CD8-positive, alpha-beta memory T cell (primary cell): ENCODE measurements around the gene WNT7A. TPM values are rescaled to one million over a fixed set of nuclear protein-coding genes. Genes with fewer than 3 reads are reported as not detected.

Experiments used
- CTCF ChIA-PET: fragments of 350-600 bp; sonication (Branson Sonifier 250); formaldehyde crosslinking; loops from one replicate; lab custom pipeline; 2021; ENCODE audit warnings: antibody characterized with exemption; lab: Charles Lee
- POLR2A ChIA-PET: fragments of 350-600 bp; sonication (Branson Sonifier 250); formaldehyde crosslinking; loops from one replicate; lab custom pipeline; 2021; ENCODE audit warnings: antibody characterized with exemption; lab: Charles Lee
- DNase-seq, 5 donors: peaks; one replicate each; pipeline versions ENCODE4 v3.0.0 to v3.0.0-alpha.2; 2020 to 2022; ENCODE audit warnings: mixed read lengths in 1 of 5
- H3K27ac ChIP-seq: one replicate; pipeline ENCODE4 v1.7.0; 2013; ENCODE audit warnings: low read depth, mild to moderate bottlenecking, low read length, moderate library complexity
- H3K27me3 ChIP-seq: 2 replicates; pipeline ENCODE4 v1.7.0; 2013; ENCODE audit warnings: low read length, mild to moderate bottlenecking; ENCODE audit not compliant: insufficient read depth, poor library complexity, severe bottlenecking
- H3K36me3 ChIP-seq: 2 replicates; pipeline ENCODE4 v1.7.0; 2013; ENCODE audit warnings: mild to moderate bottlenecking, low read length, moderate library complexity; ENCODE audit not compliant: insufficient read depth
- H3K4me1 ChIP-seq: 2 replicates; pipeline ENCODE4 v1.7.0; 2013; ENCODE audit warnings: mild to moderate bottlenecking, low read length, moderate library complexity; ENCODE audit not compliant: insufficient read depth
- H3K4me3 ChIP-seq: 2 replicates; pipeline ENCODE4 v1.7.0; 2013; ENCODE audit warnings: mild to moderate bottlenecking, low read length
- H3K9me3 ChIP-seq: 2 replicates; pipeline ENCODE4 v1.7.0; 2013; ENCODE audit warnings: mild to moderate bottlenecking, low read length
- H3K27ac Mint-ChIP-seq, 8 donors: one replicate each; pipeline ENCODE4 v1.8.0; 2020 to 2021; ENCODE audit warnings: mixed read lengths in 8 of 8, mild to moderate bottlenecking in 6 of 8, inconsistent platforms in 3 of 8, moderate library complexity in 3 of 8
- H3K27me3 Mint-ChIP-seq, 2 donors: one replicate each; pipeline ENCODE4 v1.8.0; 2020 to 2021; ENCODE audit warnings: mixed read lengths in 2 of 2, mild to moderate bottlenecking in 1 of 2, moderate library complexity in 1 of 2
- H3K36me3 Mint-ChIP-seq, 3 donors: one replicate each; pipeline ENCODE4 v1.8.0; 2020 to 2021; ENCODE audit warnings: mixed read lengths in 3 of 3, inconsistent platforms in 1 of 3, mild to moderate bottlenecking in 1 of 3
- H3K4me1 Mint-ChIP-seq, 3 donors: one replicate each; pipeline ENCODE4 v1.8.0; 2020 to 2021; ENCODE audit warnings: mixed read lengths in 3 of 3, inconsistent platforms in 1 of 3, mild to moderate bottlenecking in 1 of 3
- H3K4me3 Mint-ChIP-seq, 7 donors: one replicate each; pipeline ENCODE4 v1.8.0; 2020 to 2021; ENCODE audit warnings: mixed read lengths in 7 of 7, mild to moderate bottlenecking in 6 of 7, moderate library complexity in 4 of 7, inconsistent platforms in 2 of 7
- H3K9me3 Mint-ChIP-seq, 5 donors: one replicate each; pipeline ENCODE4 v1.8.0; 2020 to 2022; ENCODE audit warnings: mixed read lengths in 5 of 5, mild to moderate bottlenecking in 3 of 5, moderate library complexity in 2 of 5, inconsistent platforms in 1 of 5
- polyA plus RNA-seq: library from polyadenylated mRNA; unstranded; fragments of 300-500 nt; fragmentation: Illumina TruSeq; gene quantifications from one replicate; pipeline ENCODE4 v1.2.3, GENCODE V29; 2021
- total RNA-seq, 2 experiments: library from RNA; stranded (reverse); gene quantifications; one replicate each; pipeline ENCODE4 v1.2.3, GENCODE V29; 2021

WNT7A gene
- total and polyA plus RNA-seq, 3 experiments from 2014 or later: 0.31 to 1.5 (median 0.38) TPM

DNA sequence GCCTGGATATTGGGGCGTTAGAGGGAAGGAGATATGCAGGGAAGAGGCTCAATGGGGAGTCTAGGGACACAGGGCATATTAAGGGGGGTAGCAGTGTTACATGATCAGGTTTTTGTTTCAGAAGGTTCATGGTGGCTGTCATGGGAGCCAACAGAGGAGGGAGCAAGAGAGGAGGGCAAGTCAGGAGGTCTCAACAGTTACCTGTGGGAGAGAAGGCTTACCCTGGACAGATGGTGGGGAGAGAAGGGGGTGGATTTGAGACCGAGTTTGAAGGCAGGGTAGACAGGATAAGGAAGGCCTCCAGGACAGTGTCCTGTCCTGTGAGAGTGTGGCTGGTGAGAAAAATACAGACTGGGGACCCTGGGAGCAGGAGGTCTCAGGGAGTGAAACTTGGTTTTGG is 3.8 kb upstream of the WNT7A start:
- Histone ChIP-seq H3K27ac (no peak overlapping the region), H3K9me3 (no peaks in the 10 kb centered on the region), H3K4me3 (no peak overlapping the region), H3K36me3 (no peaks in the 10 kb centered on the region), H3K4me1 (peaks cover 10% of the 10 kb centered on the region), H3K27me3 (peaks cover 20% of the 10 kb centered on the region)
- Mint-ChIP-seq H3K9me3 (no peaks in the 10 kb centered on the region), H3K27ac (no peak overlapping the region), H3K27me3 (peaks cover 28 to 39% of the 10 kb centered on the region in 2 donors), H3K36me3 (peaks cover 0 to 4% (median 0%) of the 10 kb centered on the region in 3 donors), H3K4me3 (no peak overlapping the region), H3K4me1 (peaks cover 5 to 12% (median 5%) of the 10 kb centered on the region in 3 donors)
- ChIA-PET CTCF (interaction anchor here (3.6 to 16.5 kb wide), 2 partner anchors 12 to 230 kb away, joined by 22 to 315 read pairs; no protein-coding TSS in a partner anchor), POLR2A (no interaction called here)
- no peak for DNase-seq

DNA sequence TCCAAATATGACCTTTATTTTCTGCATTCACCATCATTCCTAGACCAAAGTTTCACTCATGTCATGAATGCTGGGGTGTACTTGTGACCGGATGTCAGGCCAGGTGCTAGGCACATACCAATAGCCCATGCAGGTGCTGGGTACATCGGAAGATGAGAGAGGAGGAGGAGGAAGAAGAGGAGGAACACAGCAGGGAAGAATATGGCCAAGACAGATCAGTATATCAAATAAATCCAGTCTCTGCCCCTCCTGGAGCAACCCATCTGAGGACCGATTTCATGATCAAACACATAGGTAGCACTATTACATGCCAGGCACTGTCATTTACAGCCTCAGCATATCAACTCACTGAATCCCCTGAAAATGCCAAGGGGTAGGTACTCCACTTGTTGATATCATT is 3.0 kb upstream of the WNT7A start:
- Mint-ChIP-seq H3K27me3 (peaks cover 32 to 42% of the 10 kb centered on the region in 2 donors), H3K36me3 (peaks cover 0 to 4% (median 0%) of the 10 kb centered on the region in 3 donors), H3K4me3 (no peak overlapping the region), H3K27ac (peak overlapping the region in 1 of 8 donors; percentile 67), H3K4me1 (peaks cover 8 to 19% (median 9%) of the 10 kb centered on the region in 3 donors), H3K9me3 (no peaks in the 10 kb centered on the region)
- Histone ChIP-seq H3K4me3 (no peak overlapping the region), H3K4me1 (peaks cover 10% of the 10 kb centered on the region), H3K9me3 (no peaks in the 10 kb centered on the region), H3K36me3 (no peaks in the 10 kb centered on the region), H3K27ac (no peak overlapping the region), H3K27me3 (peaks cover 20% of the 10 kb centered on the region)
- no peak for DNase-seq
- POLR2A ChIA-PET: no interaction called here
- CTCF ChIA-PET: interaction anchor here (1.0 to 16.5 kb wide), 2 partner anchors 13 to 229 kb away, joined by 3 to 315 read pairs; no protein-coding TSS in a partner anchor

DNA sequence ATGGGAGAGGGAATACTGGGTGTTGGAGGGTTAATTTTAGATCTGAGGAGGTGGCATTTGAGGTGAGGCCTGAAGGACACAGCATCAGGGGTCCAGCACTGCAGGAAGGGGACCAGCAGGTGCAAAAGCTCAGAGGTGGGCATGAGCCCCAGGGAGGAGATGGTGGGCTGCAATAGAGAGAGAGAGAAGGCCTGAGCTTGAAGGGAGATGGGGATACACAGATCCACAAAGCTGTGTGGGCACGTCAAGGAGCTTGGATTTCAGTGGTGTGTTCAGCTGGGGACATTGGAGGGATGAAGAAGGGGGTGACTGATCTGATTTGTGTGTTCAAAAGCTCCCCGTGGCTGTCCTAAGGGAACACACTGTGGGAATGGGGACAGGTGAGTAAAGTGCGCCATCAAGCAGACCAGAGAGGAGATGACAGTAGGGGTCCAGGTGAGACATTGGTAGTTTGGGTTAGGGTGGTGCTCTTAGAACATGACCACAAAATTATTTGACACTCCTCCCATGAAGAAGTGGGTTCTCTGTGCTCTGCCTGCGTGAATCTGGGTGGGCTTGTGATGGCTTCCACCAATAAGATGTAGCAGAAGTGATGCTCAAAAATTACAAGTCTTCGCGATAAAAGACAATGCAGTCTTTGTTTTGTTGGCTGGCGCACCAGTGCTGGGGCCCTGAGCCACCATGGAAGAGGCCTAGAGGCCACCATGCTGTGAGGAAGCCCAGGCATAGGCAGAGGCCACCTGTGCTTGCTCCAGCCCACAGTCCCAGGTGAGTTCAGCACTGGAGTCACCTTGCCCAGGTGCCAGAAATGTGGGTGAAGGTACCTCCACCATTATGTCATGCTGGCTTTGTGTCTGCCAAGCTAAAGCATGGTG is 1.9 kb upstream of the WNT7A start:
- no peak overlapping the region for H3K27ac ChIP-seq
- no peaks in the 10 kb centered on the region for H3K36me3 ChIP-seq
- H3K27me3 ChIP-seq: peaks cover 20% of the 10 kb centered on the region
- POLR2A ChIA-PET: interaction anchor here (1.4 kb wide), 1 partner anchor 224 kb away, joined by 5 read pairs; no protein-coding TSS in a partner anchor
- Mint-ChIP-seq H3K9me3 (no peaks in the 10 kb centered on the region), H3K4me1 (peaks cover 9 to 26% (median 11%) of the 10 kb centered on the region in 3 donors), H3K36me3 (peaks cover 0 to 4% (median 0%) of the 10 kb centered on the region in 3 donors), H3K4me3 (peak overlapping the region in 6 of 7 donors; percentile 22 to 77 (median 46)), H3K27ac (peak overlapping the region in 1 of 8 donors; percentile 9), H3K27me3 (peaks cover 40 to 53% of the 10 kb centered on the region in 2 donors)
- H3K9me3 ChIP-seq: no peaks in the 10 kb centered on the region
- CTCF ChIA-PET: interaction anchor here (0.9 to 16.5 kb wide), 11 partner anchors 10 to 228 kb away, joined by 3 to 315 read pairs (median 5); no protein-coding TSS in a partner anchor
- peaks cover 10% of the 10 kb centered on the region for H3K4me1 ChIP-seq
- no peak overlapping the region for H3K4me3 ChIP-seq
- no peak for DNase-seq

DNA sequence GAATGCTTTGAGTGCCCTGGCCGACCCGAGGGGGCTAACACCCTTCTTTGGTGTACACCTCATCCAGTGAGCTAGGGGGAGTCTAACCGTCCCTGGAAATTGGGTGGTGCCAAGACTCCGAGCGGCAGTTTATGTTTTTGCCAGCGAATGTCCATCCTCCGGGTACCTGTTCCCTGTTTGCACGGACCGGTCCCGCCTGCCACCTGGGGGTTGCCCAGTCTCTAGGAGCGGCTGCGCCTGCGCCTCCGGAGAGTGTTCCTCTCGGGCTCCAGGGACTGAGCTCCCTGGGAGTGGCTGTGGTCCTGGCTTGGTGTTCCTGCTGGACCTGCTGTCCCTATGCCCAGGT is 913 bp upstream of the WNT7A start:
- H3K27me3 Mint-ChIP-seq: peaks cover 40 to 59% of the 10 kb centered on the region in 2 donors
- peaks cover 9 to 30% (median 11%) of the 10 kb centered on the region in 3 donors for H3K4me1 Mint-ChIP-seq
- no peak for DNase-seq
- peak overlapping the region; percentile 57 for H3K4me3 ChIP-seq
- ChIA-PET CTCF (interaction anchor here (0.9 to 16.5 kb wide), 14 partner anchors 10 to 384 kb away, joined by 3 to 315 read pairs (median 4); no protein-coding TSS in a partner anchor), POLR2A (interaction anchor here (0.6 to 1.4 kb wide), 4 partner anchors 10 to 223 kb away, joined by 3 to 7 read pairs (median 4); no protein-coding TSS in a partner anchor)
- H3K4me1 ChIP-seq: peaks cover 10% of the 10 kb centered on the region
- H3K9me3 ChIP-seq: no peaks in the 10 kb centered on the region
- H3K4me3 Mint-ChIP-seq: peak overlapping the region in 5 of 7 donors; percentile 22 to 71 (median 57)
- H3K36me3 Mint-ChIP-seq: peaks cover 0 to 4% (median 0%) of the 10 kb centered on the region in 3 donors
- H3K27ac ChIP-seq: no peak overlapping the region
- peaks cover 20% of the 10 kb centered on the region for H3K27me3 ChIP-seq
- no peaks in the 10 kb centered on the region for H3K36me3 ChIP-seq
- no peak overlapping the region for H3K27ac Mint-ChIP-seq
- H3K9me3 Mint-ChIP-seq: no peaks in the 10 kb centered on the region

DNA sequence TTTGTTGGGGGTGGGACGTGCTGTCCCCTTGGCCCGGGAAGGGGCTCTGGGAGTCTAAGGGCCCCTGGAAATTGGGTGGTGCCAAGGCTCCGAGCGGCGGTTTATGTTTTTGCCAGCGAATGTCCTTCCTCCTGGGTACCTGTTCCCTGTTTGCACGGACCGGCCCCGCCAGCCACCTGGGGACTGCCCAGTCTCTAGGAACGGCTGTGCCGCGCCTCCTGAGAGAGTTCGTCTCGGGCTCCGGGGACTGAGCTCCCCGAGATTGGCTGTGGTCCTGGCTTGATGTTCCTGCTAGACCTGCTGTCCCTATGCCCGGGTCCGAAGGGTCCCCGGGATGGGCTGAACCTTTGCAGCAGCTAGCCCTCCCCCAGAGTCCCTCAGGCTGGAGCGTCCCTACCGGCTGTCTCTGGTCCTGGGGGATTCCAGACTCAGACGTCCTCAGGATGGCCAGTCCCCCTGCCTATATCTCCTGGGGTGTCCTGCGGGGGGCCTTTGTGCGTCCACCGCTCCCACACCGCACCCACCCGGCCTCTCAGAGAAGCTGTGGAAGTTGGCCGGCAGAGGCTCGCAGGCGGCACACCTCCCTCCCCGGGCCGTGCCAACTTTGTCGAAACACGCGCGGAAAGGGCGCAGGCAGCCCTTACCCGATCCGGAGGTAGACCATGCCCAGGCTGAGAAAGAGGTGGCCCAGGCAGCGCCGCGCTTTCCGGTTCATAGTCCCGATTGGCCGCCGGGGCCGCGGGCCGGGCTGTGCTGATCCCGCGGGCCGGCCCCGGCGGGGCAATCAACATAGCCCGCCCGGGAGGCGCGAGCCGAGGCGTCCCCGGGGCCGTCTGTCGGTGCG is 547 bp downstream of the WNT7A start:
- CTCF ChIA-PET: interaction anchor here (1.4 to 16.5 kb wide), 4 partner anchors 13 to 226 kb away, joined by 4 to 315 read pairs (median 29); no protein-coding TSS in a partner anchor
- peaks cover 7% of the 10 kb centered on the region for H3K4me1 ChIP-seq
- no peaks in the 10 kb centered on the region for H3K36me3 ChIP-seq
- POLR2A ChIA-PET: interaction anchor here (1.0 kb wide), 1 partner anchor 400 kb away, joined by 3 read pairs; no protein-coding TSS in a partner anchor
- DNase-seq: peak in 1 of 5 donors; percentile 54
- no peak overlapping the region for H3K27ac ChIP-seq
- peaks cover 20% of the 10 kb centered on the region for H3K27me3 ChIP-seq
- Mint-ChIP-seq H3K9me3 (no peaks in the 10 kb centered on the region), H3K4me3 (peak overlapping the region; percentile 16 to 89 (median 83)), H3K4me1 (peaks cover 4 to 26% (median 11%) of the 10 kb centered on the region in 3 donors), H3K36me3 (peaks cover 0 to 4% (median 4%) of the 10 kb centered on the region in 3 donors), H3K27ac (peak overlapping the region in 2 of 8 donors; percentile 16 to 39), H3K27me3 (peaks cover 40 to 59% of the 10 kb centered on the region in 2 donors)
- peak overlapping the region; percentile 70 for H3K4me3 ChIP-seq
- no peaks in the 10 kb centered on the region for H3K9me3 ChIP-seq

DNA sequence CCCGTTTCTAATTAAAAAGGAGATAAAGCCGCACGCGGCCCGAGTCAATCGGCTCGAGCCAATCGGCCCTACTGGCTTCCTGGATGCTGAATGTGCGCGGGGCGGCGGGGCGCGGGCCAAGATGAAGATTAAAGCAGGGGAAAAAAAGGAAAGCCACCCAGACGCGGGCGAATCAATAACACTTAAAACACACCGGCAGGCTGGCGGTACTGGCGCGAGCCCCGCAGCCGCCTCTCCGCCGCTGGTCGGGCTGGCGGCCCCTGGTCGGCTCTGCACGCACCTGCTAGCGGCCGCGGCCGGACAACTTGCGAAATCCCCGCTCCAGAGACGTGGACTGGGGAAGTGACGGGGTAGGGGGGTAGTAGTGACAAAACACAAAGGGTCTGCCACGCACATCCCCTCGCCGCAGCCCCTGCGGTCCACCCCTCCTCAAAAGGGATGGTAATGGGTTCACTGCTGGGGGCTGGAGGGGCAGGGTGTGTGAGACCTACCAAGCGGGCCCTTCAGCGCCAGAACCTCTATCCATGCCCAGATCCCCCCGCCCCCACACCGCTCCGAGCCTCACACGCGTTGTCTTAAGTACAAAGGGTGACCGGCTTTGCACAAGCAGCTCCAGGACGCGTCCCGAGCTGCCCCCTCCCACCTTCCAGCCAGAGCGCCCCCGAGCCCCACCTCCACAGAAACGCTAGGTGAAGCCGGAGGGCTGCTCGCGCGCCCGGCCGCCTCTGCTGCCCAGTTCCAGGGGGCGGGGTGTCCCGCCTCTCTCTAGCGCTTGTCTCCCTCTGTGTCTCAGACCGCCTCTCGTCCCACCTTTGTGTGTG is 1.4 kb downstream of the WNT7A start:
- Mint-ChIP-seq H3K27me3 (peaks cover 38 to 56% of the 10 kb centered on the region in 2 donors), H3K27ac (peak overlapping the region in 3 of 8 donors; percentile 16 to 78 (median 47)), H3K9me3 (no peaks in the 10 kb centered on the region), H3K4me3 (peak overlapping the region; percentile 55 to 89 (median 83)), H3K4me1 (peaks cover 4 to 26% (median 11%) of the 10 kb centered on the region in 3 donors), H3K36me3 (peaks cover 0 to 10% (median 8%) of the 10 kb centered on the region in 3 donors)
- peaks cover 7% of the 10 kb centered on the region for H3K4me1 ChIP-seq
- H3K36me3 ChIP-seq: no peaks in the 10 kb centered on the region
- H3K27me3 ChIP-seq: peaks cover 20% of the 10 kb centered on the region
- no peak overlapping the region for H3K27ac ChIP-seq
- peak in 1 of 5 donors; percentile 28 for DNase-seq
- H3K9me3 ChIP-seq: no peaks in the 10 kb centered on the region
- H3K4me3 ChIP-seq: peak overlapping the region; percentile 70
- ChIA-PET CTCF (interaction anchor here (1.4 to 16.5 kb wide), 2 partner anchors 16 to 225 kb away, joined by 4 to 315 read pairs; no protein-coding TSS in a partner anchor), POLR2A (interaction anchor here (1.0 kb wide), 1 partner anchor 399 kb away, joined by 3 read pairs; no protein-coding TSS in a partner anchor)
